Measurements from ENCODE around the gene OR2J3. TPM values are rescaled to one million over a fixed set of nuclear protein-coding genes. Genes with fewer than 3 reads are reported as not detected.

The OR2J3 gene
- total and polyA plus RNA-seq, 10 of the 15 experiments (the other 5 are each of a cell fraction or from before 2014, with no cell fraction given): not detected

DNA sequence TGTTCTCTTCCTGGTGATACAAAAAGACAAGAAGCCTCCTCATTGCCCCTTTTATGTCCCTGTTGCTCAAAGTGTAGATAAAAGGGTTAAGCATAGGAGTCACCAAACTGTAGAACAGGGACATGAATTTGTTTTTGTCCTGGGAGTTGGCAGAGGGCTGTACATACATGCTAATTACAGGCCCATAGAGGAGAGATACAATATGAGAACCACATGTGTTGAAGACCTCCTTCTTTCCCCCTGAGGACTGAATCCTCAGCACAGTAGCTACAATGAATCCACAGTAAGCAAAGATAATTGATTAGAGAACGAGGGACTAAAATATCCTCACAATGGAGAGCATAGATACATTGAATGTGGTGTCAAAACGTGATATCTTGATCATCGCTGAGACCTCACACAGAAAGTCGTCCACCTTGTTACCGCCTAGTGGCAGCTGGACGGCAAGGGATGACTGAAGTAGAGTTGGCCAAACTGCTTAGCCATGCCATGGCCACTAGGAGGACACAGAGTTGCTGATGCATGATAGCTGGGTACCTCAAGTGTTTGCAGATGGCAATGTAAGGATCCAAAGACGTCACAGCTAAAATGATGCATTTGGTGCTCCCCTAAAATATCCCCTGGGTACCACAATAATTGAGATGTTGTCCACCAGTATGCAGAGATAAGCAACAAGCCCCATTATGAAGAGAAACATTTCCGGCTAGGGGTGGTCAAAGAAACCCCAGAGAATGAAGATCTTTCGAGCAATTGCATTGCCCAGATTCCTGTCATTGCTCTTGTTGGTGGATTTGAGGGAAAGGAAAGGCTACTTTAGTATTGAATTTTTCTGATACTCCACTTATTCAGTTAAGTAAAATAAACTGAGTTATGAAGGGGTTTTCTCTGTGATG, 35.8 kb upstream of the OR2J3 start:
- no peak overlapping the region for H3K9ac ChIP-seq (ENCODE audit: control insufficient read depth, insufficient read depth, low read length)
- BruUV-seq (replicated peaks): no TSS peak
- 0 out of 4 replicates have a peak, but pooled peaks cover 0 to 2% of the 10 kb centered on the region in 2 experiments for H3K27me3 ChIP-seq (replicated peaks in 1 of 2; ENCODE audit: control insufficient read depth in 2 of 2, insufficient read depth in 2 of 2, low read length in 1 of 2)
- H3K4me3 ChIP-seq: no peak overlapping the region
- ChIA-PET SMC1A (ENCODE audit: uncharacterized antibody, unreplicated experiment) (interaction anchor here (0.6 kb wide), 1 partner anchor 1093 kb away, joined by 3 read pairs; no protein-coding TSS in a partner anchor), POLR2A (no interaction called here), RAD21 (ENCODE audit: unreplicated experiment) (no interaction called here), CTCF (interaction anchor here (0.6 kb wide), 1 partner anchor 525 kb away, joined by 3 read pairs; no protein-coding TSS in a partner anchor)
- TF ChIP-seq SMC3 (IDR thresholded peaks at IDR 0.05; ENCODE audit: borderline replicate concordance, low read length) (peak; percentile 24; the same call in 1 of the 2 replicates), YY1 (IDR thresholded peaks at IDR 0.05; ENCODE audit: low read depth, low read length) (0 out of 2 replicates have a peak, but pooled peaks have one; percentile 14), PAX5 (IDR thresholded peaks at IDR 0.05; ENCODE audit: borderline replicate concordance, low read depth, low read length) (peak; percentile 44; the same call in 1 of the 2 replicates), RAD21 (IDR thresholded peaks at IDR 0.05; ENCODE audit: insufficient read depth, low read depth, low read length) (0 out of 2 replicates have a peak, but pooled peaks have one; percentile 6), POU2F2 (IDR thresholded peaks at IDR 0.05; ENCODE audit: borderline replicate concordance, low read depth, low read length) (no peak)
- TF ChIP-seq, protein P1, sequence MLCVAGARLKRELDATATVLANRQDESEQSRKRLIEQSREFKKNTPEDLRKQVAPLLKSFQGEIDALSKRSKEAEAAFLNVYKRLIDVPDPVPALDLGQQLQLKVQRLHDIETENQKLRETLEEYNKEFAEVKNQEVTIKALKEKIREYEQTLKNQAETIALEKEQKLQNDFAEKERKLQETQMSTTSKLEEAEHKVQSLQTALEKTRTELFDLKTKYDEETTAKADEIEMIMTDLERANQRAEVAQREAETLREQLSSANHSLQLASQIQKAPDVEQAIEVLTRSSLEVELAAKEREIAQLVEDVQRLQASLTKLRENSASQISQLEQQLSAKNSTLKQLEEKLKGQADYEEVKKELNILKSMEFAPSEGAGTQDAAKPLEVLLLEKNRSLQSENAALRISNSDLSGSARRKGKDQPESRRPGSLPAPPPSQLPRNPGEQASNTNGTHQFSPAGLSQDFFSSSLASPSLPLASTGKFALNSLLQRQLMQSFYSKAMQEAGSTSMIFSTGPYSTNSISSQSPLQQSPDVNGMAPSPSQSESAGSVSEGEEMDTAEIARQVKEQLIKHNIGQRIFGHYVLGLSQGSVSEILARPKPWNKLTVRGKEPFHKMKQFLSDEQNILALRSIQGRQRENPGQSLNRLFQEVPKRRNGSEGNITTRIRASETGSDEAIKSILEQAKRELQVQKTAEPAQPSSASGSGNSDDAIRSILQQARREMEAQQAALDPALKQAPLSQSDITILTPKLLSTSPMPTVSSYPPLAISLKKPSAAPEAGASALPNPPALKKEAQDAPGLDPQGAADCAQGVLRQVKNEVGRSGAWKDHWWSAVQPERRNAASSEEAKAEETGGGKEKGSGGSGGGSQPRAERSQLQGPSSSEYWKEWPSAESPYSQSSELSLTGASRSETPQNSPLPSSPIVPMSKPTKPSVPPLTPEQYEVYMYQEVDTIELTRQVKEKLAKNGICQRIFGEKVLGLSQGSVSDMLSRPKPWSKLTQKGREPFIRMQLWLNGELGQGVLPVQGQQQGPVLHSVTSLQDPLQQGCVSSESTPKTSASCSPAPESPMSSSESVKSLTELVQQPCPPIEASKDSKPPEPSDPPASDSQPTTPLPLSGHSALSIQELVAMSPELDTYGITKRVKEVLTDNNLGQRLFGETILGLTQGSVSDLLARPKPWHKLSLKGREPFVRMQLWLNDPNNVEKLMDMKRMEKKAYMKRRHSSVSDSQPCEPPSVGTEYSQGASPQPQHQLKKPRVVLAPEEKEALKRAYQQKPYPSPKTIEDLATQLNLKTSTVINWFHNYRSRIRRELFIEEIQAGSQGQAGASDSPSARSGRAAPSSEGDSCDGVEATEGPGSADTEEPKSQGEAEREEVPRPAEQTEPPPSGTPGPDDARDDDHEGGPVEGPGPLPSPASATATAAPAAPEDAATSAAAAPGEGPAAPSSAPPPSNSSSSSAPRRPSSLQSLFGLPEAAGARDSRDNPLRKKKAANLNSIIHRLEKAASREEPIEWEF (IDR thresholded peaks at IDR 0.05; ENCODE audit: insufficient replicate concordance, low read depth, low read length): no peak
- TF ChIP-seq, protein P2, sequence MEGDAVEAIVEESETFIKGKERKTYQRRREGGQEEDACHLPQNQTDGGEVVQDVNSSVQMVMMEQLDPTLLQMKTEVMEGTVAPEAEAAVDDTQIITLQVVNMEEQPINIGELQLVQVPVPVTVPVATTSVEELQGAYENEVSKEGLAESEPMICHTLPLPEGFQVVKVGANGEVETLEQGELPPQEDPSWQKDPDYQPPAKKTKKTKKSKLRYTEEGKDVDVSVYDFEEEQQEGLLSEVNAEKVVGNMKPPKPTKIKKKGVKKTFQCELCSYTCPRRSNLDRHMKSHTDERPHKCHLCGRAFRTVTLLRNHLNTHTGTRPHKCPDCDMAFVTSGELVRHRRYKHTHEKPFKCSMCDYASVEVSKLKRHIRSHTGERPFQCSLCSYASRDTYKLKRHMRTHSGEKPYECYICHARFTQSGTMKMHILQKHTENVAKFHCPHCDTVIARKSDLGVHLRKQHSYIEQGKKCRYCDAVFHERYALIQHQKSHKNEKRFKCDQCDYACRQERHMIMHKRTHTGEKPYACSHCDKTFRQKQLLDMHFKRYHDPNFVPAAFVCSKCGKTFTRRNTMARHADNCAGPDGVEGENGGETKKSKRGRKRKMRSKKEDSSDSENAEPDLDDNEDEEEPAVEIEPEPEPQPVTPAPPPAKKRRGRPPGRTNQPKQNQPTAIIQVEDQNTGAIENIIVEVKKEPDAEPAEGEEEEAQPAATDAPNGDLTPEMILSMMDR (IDR thresholded peaks at IDR 0.05 in 2 of 3, conservative IDR thresholded peaks at IDR 0.05 in 1 of 3; ENCODE audit: control insufficient read depth in 2 of 3, extremely low read depth in 1 of 3, insufficient read depth in 1 of 3, low read depth in 3 of 3, low read length in 3 of 3): peak; percentile 38 to 69 (median 61)
- TF ChIP-seq, protein P3, sequence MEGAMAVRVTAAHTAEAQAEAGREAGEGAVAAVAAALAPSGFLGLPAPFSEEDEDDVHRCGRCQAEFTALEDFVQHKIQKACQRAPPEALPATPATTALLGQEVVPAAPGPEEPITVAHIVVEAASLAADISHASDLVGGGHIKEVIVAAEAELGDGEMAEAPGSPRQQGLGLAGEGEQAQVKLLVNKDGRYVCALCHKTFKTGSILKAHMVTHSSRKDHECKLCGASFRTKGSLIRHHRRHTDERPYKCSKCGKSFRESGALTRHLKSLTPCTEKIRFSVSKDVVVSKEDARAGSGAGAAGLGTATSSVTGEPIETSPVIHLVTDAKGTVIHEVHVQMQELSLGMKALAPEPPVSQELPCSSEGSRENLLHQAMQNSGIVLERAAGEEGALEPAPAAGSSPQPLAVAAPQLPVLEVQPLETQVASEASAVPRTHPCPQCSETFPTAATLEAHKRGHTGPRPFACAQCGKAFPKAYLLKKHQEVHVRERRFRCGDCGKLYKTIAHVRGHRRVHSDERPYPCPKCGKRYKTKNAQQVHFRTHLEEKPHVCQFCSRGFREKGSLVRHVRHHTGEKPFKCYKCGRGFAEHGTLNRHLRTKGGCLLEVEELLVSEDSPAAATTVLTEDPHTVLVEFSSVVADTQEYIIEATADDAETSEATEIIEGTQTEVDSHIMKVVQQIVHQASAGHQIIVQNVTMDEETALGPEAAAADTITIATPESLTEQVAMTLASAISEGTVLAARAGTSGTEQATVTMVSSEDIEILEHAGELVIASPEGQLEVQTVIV (IDR thresholded peaks at IDR 0.05; ENCODE audit: borderline replicate concordance, partially characterized antibody): no peak
- no peaks in the 10 kb centered on the region for H3K4me1 ChIP-seq (ENCODE audit: control insufficient read depth, insufficient read depth, low read length)
- H3K4me2 ChIP-seq (ENCODE audit: control insufficient read depth, insufficient read depth): no peak overlapping the region
- FAIRE-seq (no peak), ATAC-seq (peak; percentile 91), DNase-seq (ENCODE audit: low read depth, low spot score) (no peak)
- WGBS (ENCODE audit: insufficient coverage, insufficient replicate concordance, low lambda C conversion rate, missing lambda C conversion rate): 26% methylated on average over 9 of the region's 9 CpGs
- no peak overlapping the region for H2AFZ ChIP-seq (ENCODE audit: control insufficient read depth, low read depth, low read length)
- no peaks in the 10 kb centered on the region for H3K36me3 ChIP-seq (ENCODE audit: control insufficient read depth in 2 of 2, insufficient read depth in 2 of 2, low read length in 1 of 2)
- H3K79me2 ChIP-seq (ENCODE audit: control insufficient read depth, insufficient read depth, low read length): no peaks in the 10 kb centered on the region
- no peak overlapping the region for H3K27ac ChIP-seq (ENCODE audit: control insufficient read depth, insufficient read depth)
- intact Hi-C loops (cut with micrococcal nuclease; ENCODE audit: unreplicated experiment) (no loop called here), in situ Hi-C loops (cut with MboI) (no loop called here)
- H3K9me3 ChIP-seq (replicated peaks; ENCODE audit: control insufficient read depth, insufficient read depth, low read length): no peaks in the 10 kb centered on the region
- H4K20me1 ChIP-seq (ENCODE audit: control insufficient read depth, insufficient read depth): no peaks in the 10 kb centered on the region

Measured in GM12878 (cell line).